GM18505 (cell line): ENCODE results near the gene RCOR3.
"Not testable (repeated sequence)": the region's sequence is repeated elsewhere in the genome, so short reads cannot be mapped to it uniquely, and the experiment has no call there.

Experiments used
- ATAC-seq: cut with Tn5 transposase; IDR thresholded peaks from one replicate; pipeline ENCODE4 v1.9.1; 2021; ENCODE audit not compliant: unreplicated experiment
- POLR2A ChIP-seq: IDR thresholded peaks from 4 replicates; pipeline ENCODE4 v1.6.1; 2011; ENCODE audit warnings: borderline replicate concordance; ENCODE audit not compliant: insufficient read depth, insufficient read length; ENCODE audit errors: extremely low read depth

Gene RCOR3

GRCh38 chr1:211287218-211287617 is 28.1 kb downstream of the RCOR3 start:
- ATAC-seq = no peak
- no peak for TF ChIP-seq POLR2A

- no peak for TF ChIP-seq POLR2A
Measured at GRCh38 chr1:211292411-211292810, 33.2 kb downstream of the RCOR3 start.

DNA sequence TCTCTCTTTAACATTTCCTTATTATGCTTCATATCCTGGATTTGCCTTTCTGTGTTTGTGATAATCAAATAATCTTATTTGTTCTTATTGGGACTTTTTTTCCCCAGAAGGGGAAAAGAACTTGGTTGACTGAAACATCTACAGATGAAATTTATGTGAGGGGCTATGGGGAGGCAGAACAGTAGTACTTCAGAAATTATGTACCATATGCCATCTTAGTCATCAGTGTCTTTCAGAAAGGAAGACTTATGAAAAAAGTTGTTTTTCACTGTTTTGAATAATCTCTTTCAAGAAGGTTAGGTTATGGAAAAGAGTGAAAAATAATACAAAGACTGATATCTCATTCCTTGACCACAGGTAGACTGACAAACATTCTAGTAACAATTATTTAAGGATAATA is 37.2 kb downstream of the RCOR3 start:
- TF ChIP-seq POLR2A = no peak
- no peak for ATAC-seq

More at GRCh38 chr1:211292411-211292810, 33.2 kb downstream of the RCOR3 start:
- ATAC-seq = no peak

DNA sequence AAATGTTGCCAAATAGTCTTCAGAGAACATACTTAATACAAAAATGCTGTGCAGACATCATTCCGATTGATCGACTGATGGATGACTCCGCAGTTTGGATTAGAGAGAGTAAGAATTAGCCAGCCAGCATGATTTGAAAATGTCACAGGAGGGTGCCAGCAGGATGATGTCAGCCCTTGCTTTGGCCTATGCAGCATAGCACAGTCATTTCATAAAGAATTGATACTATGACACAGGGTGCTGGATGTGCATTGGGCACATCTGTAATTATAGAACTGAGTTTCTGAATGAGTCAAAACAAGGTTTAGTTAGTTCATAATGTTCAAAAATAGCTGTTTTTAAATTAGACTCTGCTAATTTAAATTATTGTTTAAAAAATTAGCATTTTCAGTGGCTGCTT is 45.9 kb downstream of the RCOR3 start:
- peak; percentile 95 for ATAC-seq
- TF ChIP-seq POLR2A = no peak

- ATAC-seq = no peak
- no peak for TF ChIP-seq POLR2A
Measured at GRCh38 chr1:211309617-211310016, 50.5 kb downstream of the RCOR3 start.

DNA sequence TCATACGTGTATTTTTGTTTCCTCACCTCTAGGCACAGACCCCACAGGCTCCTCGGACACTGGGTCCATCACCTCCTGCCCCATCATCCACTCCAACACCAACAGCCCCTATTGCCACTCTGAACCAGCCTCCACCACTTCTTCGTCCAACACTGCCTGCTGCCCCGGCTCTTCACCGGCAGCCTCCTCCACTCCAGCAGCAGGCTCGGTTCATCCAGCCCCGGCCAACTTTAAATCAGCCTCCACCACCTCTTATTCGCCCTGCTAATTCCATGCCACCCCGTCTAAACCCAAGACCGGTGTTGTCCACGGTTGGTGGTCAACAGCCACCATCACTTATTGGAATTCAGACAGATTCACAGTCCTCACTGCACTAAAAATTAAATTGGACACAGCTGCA is 54.2 kb downstream of the RCOR3 start:
- TF ChIP-seq POLR2A = no peak
- no peak for ATAC-seq

DNA sequence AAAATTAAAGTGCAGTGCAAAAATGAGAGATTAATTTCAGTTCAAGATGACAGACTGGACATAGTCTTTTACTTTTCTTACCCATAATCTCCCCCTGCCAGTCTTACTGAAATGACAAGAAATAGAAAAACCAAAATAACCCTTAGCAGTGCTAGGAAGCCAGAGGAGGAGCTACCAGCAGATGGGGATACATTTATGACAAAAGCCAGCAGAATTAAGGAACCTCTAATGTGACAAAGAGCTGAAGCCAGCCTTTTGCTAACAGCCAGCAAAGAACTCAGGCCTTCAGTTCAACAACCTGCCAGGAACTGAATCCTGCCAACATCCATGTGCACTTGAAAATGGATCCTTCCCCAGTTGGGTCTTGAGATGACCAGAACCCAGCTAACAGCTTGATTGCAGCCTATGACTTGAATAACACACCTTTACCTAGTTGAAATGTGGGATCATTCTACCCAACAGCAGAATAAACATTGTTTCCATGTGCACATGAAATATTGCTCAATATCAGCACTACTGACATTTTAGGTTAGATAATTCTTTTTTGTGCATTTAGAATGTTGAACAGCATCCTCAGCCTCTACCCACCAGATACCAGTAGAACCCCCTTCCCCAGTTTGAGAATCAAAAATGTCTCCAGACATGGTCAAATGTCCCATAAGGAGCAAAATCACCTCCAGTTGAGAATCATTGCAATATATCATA is 59.6 kb downstream of the RCOR3 start:
- TF ChIP-seq POLR2A = no peak

DNA sequence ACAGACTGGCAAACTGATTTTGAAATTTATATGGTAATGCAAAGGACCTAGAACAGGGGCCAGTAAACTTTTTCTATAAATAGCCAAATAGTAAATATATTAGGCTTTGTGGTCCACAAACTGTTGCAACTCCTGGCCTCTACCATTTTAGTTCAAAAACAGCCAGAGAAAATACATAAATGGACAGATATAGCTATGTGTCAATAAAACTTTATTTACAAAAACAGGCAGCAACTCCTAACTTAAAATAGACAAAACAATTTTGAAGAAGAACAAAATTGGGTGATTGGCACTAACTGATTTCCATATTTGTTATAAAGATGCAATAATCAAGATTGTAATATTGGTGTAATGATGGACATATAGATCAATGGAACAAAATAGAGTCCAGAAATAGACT is 60.7 kb downstream of the RCOR3 start:
- no peak for ATAC-seq
- TF ChIP-seq POLR2A = no peak

More for the DNA sequence above, 59.6 kb downstream of the RCOR3 start:
- no peak for ATAC-seq

DNA sequence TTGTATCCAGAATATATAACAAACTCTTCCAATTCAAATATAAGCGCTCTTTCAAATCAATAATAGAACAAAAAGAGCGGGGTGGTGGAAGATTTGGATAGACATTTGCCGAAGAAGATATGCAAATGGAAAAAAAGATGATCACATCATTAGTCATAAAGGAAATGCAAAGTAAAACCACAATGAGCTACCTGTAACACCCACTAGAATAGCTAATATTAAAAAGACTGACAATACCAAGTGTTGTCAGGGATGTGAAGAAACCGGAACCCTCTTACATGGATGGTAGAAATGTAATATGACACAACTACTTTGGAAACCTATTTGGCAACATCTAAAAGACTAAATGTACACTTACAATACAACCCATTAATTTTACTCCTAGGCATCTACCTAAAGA is 61.8 kb downstream of the RCOR3 start:
- TF ChIP-seq POLR2A = no peak
- no peak for ATAC-seq

GRCh38 chr1:211321646-211322045 is 62.5 kb downstream of the RCOR3 start:
- not testable (repeated sequence) for ATAC-seq

- TF ChIP-seq POLR2A = no peak
- peak; percentile 44 for ATAC-seq
Measured at GRCh38 chr1:211323156-211324063, 64.2 kb downstream of the RCOR3 start.

- no peak for TF ChIP-seq POLR2A
Measured at GRCh38 chr1:211324992-211325775, 66.0 kb downstream of the RCOR3 start.

DNA sequence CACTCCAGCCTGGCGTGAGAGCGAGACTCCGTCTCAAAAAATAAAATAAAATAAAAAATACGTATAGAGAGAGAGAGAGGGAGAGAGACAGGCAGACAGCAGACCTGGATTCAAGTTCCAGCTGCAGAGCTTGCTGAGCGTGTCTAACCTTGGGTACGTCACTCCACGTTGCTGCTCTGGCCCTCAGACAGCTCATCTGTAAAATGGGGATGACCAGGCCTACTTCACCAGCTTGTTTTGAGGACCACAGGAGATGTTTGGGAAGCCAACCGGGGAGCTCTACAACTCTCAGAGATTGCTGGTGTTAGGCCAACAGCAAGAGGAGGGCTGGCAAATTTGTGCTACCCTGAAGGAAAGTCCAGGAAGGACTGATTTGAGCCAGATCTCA is 67.0 kb downstream of the RCOR3 start:
- no peak for TF ChIP-seq POLR2A
- ATAC-seq = no peak

More at GRCh38 chr1:211324992-211325775, 66.0 kb downstream of the RCOR3 start:
- no peak for ATAC-seq
